Omental fat pad (tissue), 4 donors: Measurements from ENCODE around the gene GIPC2. TPM values are rescaled to one million over a fixed set of nuclear protein-coding genes. Genes with fewer than 3 reads are reported as not detected.
"Not testable (repeated sequence)": the region's sequence is repeated elsewhere in the genome, so short reads cannot be mapped to it uniquely, and the experiment has no call there.

Source experiments
- ATAC-seq: fragments of 150-250 bp; one replicate; pipeline ENCODE4 v1.9.1; 2016; ENCODE audit warnings: mild to moderate bottlenecking, moderate library complexity; ENCODE audit not compliant: low FRiP score
- DNase-seq: peaks from one replicate; pipeline ENCODE4 v3.0.0-alpha.2; 2019; ENCODE audit warnings: low spot score
- total RNA-seq, 4 donors: library from RNA; depleted of rRNA; stranded (reverse); fragments of >200 nt; gene quantifications; one replicate each; pipeline ENCODE4 v1.1.0, GENCODE V29; 2016
- TF ChIP-seq, protein P1 (sequence below), 3 donors: fragments of 450-650 bp; IDR thresholded peaks; one replicate each; pipeline ENCODE4 v1.5.1; 2016 to 2017; ENCODE audit warnings: antibody characterized with exemption in 3 of 3, mild to moderate bottlenecking in 3 of 3, moderate library complexity in 2 of 3

Gene GIPC2
- total RNA-seq, 4 donors from 2014 or later = 1.4 to 15.9 (median 3.1) TPM

DNA sequence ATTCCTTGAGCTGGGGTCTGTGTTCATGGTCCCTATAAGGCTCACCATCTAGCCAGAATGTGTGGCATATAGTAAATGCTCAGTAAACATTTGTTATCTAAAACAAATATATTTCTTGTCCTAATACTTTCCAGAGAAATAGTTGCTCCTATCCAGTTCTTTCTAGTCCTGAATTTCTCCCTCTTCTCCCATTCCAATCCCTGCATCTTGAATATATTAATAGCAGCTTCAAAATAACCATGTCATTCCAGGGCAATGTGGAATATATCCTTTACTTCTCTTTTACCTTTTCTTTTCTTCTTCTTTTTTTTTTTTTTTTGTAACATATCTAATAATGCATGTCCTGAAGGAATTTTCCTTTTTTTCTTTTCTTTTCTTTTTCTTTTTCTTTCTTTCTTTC, 30.6 kb upstream of the GIPC2 start:
- ATAC-seq = no peak
- DNase-seq = no peak
- TF ChIP-seq, protein P1, sequence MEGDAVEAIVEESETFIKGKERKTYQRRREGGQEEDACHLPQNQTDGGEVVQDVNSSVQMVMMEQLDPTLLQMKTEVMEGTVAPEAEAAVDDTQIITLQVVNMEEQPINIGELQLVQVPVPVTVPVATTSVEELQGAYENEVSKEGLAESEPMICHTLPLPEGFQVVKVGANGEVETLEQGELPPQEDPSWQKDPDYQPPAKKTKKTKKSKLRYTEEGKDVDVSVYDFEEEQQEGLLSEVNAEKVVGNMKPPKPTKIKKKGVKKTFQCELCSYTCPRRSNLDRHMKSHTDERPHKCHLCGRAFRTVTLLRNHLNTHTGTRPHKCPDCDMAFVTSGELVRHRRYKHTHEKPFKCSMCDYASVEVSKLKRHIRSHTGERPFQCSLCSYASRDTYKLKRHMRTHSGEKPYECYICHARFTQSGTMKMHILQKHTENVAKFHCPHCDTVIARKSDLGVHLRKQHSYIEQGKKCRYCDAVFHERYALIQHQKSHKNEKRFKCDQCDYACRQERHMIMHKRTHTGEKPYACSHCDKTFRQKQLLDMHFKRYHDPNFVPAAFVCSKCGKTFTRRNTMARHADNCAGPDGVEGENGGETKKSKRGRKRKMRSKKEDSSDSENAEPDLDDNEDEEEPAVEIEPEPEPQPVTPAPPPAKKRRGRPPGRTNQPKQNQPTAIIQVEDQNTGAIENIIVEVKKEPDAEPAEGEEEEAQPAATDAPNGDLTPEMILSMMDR (IDR thresholded peaks at IDR 0.05) = no peak

DNA sequence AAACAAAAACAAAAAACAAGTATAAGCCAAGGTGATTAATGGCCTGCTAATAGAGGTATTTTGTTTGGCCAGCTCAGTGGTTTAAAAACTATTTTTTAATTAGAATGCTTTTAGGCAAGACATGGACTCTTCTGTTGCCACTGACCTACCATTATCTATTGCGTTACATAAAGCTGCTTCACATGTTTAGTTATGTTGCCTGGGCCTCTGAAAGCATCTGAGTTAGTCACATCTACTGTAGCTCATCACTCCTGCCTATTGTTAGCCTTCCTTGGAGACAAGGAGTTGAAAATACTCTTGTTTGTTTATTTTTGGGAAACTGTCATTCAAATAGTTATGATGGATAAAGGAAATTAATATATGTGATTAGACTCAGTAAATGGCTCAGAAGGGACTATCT, 26.7 kb upstream of the GIPC2 start:
- TF ChIP-seq, protein P1 (IDR thresholded peaks at IDR 0.05) = no peak
- DNase-seq (no peak), ATAC-seq (no peak)

DNA sequence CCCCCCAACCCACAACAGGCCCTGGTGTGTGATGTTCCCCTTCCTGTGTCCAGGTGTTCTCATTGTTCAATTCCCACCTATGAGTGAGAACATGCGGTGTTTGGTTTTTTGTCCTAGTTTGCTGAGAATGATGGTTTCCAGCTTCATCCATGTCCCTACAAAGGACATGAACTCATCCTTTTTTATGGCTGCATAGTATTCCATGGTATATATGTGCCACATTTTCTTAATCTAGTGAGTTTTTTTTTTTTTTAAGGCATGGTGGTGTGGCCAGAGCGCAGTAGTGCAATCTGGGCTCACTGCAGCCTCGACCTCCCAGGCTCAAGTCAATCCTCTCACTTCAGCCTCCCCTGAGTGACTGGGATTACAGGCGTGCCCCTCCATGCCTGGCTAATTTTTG, 24.6 kb upstream of the GIPC2 start:
- not testable (repeated sequence) for ATAC-seq, DNase-seq

DNA sequence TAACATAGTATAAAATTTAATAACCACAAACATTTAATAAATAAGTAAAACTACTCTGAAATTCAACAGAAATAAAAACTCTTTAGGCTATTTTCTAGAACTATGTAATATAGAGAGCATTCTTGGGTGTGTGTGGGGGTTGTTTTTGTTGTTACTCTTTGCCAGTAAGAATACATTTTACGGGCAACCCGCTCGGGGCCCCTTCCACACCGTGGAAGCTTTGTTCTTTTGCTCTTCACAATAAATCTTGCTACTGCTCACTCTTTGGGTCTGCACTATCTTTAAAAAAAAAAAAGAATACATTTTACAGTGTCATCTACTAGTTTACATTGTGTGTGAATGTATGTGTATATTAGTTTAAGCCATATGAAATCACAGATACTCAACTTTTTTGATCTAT, 16.0 kb upstream of the GIPC2 start:
- TF ChIP-seq, protein P1 (IDR thresholded peaks at IDR 0.05) = no peak
- DNase-seq (no peak), ATAC-seq (no peak)

DNA sequence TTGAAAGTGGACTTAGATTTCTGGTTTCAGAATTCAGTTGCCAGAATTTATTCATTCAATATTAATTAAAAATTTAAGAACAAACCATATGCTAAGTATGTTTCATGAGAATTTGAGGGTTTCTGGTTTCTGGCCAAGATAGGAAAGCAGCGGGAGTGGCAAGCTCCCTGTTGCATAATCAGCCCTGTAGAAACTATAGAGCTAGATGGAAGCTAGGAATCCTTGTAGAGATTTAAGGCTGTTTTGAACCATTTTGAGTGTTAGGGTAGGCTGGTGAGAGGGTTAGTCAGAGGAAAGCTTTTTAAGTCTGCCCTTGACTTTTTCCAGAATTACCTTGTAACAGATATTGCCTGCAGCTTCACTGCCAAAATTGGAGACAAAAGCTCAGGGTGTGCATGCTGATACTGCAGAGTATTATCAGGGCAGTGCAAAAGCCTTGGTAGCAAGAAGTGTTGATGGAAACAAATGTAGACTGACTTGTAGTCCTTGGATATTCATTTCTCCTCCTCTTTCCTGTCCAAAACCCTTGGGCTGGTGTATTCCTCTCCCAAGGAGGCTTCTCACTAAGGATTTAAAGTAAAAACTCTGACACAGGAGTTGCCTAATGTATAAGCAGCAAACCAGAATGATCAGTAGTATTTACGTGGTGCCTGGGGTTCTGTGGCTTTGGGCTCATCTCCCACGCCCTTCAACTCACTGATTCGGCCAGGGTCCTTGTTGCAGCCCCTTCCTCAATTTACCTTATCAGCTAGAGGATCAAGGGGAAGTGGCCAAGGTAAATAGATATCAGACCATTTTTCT, 12.6 kb upstream of the GIPC2 start:
- TF ChIP-seq, protein P1 (IDR thresholded peaks at IDR 0.05) = no peak

DNA sequence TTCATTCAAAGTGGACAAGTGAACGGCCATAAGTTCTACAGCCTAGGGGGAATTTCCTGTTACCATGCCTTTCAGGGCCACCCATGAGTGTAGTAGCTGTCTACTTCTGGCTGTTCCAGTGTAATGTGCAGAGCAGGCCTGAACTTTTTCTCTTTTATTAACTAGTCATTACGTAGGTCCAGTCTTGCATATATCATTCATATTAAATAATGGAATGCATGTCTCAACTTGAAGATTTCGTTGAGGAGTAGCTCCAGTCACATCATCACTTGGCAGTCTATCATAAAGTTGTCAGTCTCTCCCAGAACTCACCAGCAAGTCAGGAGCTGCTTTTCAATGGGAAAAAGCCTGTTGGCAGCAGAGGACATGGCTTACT, 12.0 kb upstream of the GIPC2 start:
- ATAC-seq (no peak), DNase-seq (no peak)
- TF ChIP-seq, protein P1 (IDR thresholded peaks at IDR 0.05) = no peak

More for the DNA sequence above, 12.6 kb upstream of the GIPC2 start:
- DNase-seq (no peak), ATAC-seq (no peak)

DNA sequence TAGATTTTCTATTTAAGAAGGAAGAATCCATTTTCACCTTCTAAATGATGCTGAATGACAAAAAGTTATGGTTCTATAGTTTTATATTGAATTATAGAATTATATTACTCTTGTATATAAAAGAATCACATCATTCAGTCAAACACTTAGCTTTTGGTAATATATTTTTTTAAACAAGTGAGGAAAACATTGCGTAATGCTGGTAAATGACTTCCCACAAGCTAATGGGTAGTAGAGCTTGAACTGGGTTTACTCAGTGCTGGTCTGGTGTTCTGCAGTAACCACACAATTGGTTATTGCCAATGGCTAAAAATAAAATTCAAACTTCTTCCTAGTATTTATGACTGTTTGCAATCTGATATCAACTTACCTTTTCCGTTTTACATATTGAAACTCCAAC, 10.6 kb upstream of the GIPC2 start:
- DNase-seq (no peak), ATAC-seq (no peak)
- TF ChIP-seq, protein P1 (IDR thresholded peaks at IDR 0.05) = no peak
